Subcutaneous abdominal adipose tissue (tissue), 5 donors: Measurements from ENCODE around the gene ZBTB47.

Source experiments
- H3K27ac ChIP-seq: one replicate; pipeline ENCODE4 v1.7.0; 2013; ENCODE audit warnings: low read depth, mild to moderate bottlenecking, inconsistent platforms, low read length, moderate library complexity
- H3K27me3 ChIP-seq, 5 donors: one replicate each; pipeline ENCODE4 v1.7.0; 2013; ENCODE audit warnings: low read length in 5 of 5, inconsistent platforms in 1 of 5; ENCODE audit not compliant: control insufficient read depth in 5 of 5, insufficient read depth in 4 of 5
- H3K36me3 ChIP-seq, 5 donors: one replicate each; pipeline ENCODE4 v1.7.0; 2013; ENCODE audit warnings: low read length in 5 of 5; ENCODE audit not compliant: control insufficient read depth in 5 of 5, insufficient read depth in 5 of 5
- H3K4me1 ChIP-seq, 5 donors: one replicate each; pipeline ENCODE4 v1.7.0; 2013; ENCODE audit warnings: low read length in 5 of 5, mild to moderate bottlenecking in 3 of 5, moderate library complexity in 1 of 5; ENCODE audit not compliant: control insufficient read depth in 5 of 5, insufficient read depth in 5 of 5
- H3K4me3 ChIP-seq, 5 donors: one replicate each; pipeline ENCODE4 v1.7.0; 2013; ENCODE audit warnings: low read length in 5 of 5, low read depth in 1 of 5
- H3K9ac ChIP-seq, 5 donors: one replicate each; pipeline ENCODE4 v1.7.0; 2013; ENCODE audit warnings: low read length in 5 of 5, mild to moderate bottlenecking in 4 of 5, moderate library complexity in 3 of 5
- H3K9me3 ChIP-seq, 5 donors: one replicate each; pipeline ENCODE4 v1.7.0; 2013; ENCODE audit warnings: low read length in 5 of 5; ENCODE audit not compliant: control insufficient read depth in 5 of 5
- donor health status: healthy.
- donor health status: healthy.
- donor health status: healthy.
- donor health status: healthy.
- donor health status: healthy.

Gene ZBTB47

GRCh38 chr3:42670051-42670576, 16.6 kb downstream of the ZBTB47 start:
- H3K36me3 ChIP-seq, result no peaks in the 10 kb centered on the region
- peaks cover 0 to 10% (median 4%) of the 10 kb centered on the region in 5 donors for H3K9me3 ChIP-seq
- H3K4me3 ChIP-seq, result no peak overlapping the region
- H3K27me3 ChIP-seq, result peaks cover 0 to 3% (median 0%) of the 10 kb centered on the region in 5 donors
- H3K27ac ChIP-seq, result no peak overlapping the region
- no peak overlapping the region for H3K9ac ChIP-seq
- peaks cover 0 to 20% (median 10%) of the 10 kb centered on the region in 5 donors for H3K4me1 ChIP-seq

GRCh38 chr3:42670670-42671069, 17.2 kb downstream of the ZBTB47 start:
- Histone ChIP-seq H3K9ac (no peak overlapping the region), H3K4me1 (peaks cover 0 to 20% (median 10%) of the 10 kb centered on the region in 5 donors), H3K36me3 (no peaks in the 10 kb centered on the region), H3K9me3 (peaks cover 0 to 10% (median 4%) of the 10 kb centered on the region in 5 donors), H3K27me3 (peaks cover 0 to 3% (median 0%) of the 10 kb centered on the region in 5 donors), H3K27ac (no peak overlapping the region), H3K4me3 (no peak overlapping the region)

GRCh38 chr3:42672515-42672914, 19.0 kb downstream of the ZBTB47 start:
- H3K4me1 ChIP-seq, result peaks cover 0 to 1% (median 0%) of the 10 kb centered on the region in 5 donors
- H3K9ac ChIP-seq, result no peak overlapping the region
- H3K4me3 ChIP-seq, result no peak overlapping the region
- no peaks in the 10 kb centered on the region for H3K36me3 ChIP-seq
- H3K27ac ChIP-seq, result no peak overlapping the region
- peaks cover 0 to 3% (median 0%) of the 10 kb centered on the region in 5 donors for H3K27me3 ChIP-seq
- H3K9me3 ChIP-seq, result peaks cover 0 to 10% (median 4%) of the 10 kb centered on the region in 5 donors

- Histone ChIP-seq H3K27ac (no peak overlapping the region), H3K27me3 (peaks cover 0 to 3% (median 0%) of the 10 kb centered on the region in 5 donors), H3K4me3 (no peak overlapping the region), H3K9me3 (peaks cover 0 to 10% (median 4%) of the 10 kb centered on the region in 5 donors), H3K4me1 (no peaks in the 10 kb centered on the region), H3K9ac (no peak overlapping the region), H3K36me3 (no peaks in the 10 kb centered on the region)
Observed at GRCh38 chr3:42673082-42673481, 19.6 kb downstream of the ZBTB47 start.

- peaks cover 0 to 3% (median 0%) of the 10 kb centered on the region in 5 donors for H3K27me3 ChIP-seq
- no peak overlapping the region for H3K4me3 ChIP-seq
- peaks cover 0 to 8% (median 4%) of the 10 kb centered on the region in 5 donors for H3K9me3 ChIP-seq
- H3K4me1 ChIP-seq, result no peaks in the 10 kb centered on the region
- H3K9ac ChIP-seq, result no peak overlapping the region
- no peak overlapping the region for H3K27ac ChIP-seq
- no peaks in the 10 kb centered on the region for H3K36me3 ChIP-seq
Observed at GRCh38 chr3:42674146-42674545, 20.6 kb downstream of the ZBTB47 start.

GRCh38 chr3:42675909-42676308, 22.4 kb downstream of the ZBTB47 start:
- Histone ChIP-seq H3K4me1 (peaks cover 0 to 9% (median 7%) of the 10 kb centered on the region in 5 donors), H3K36me3 (no peaks in the 10 kb centered on the region), H3K9ac (no peak overlapping the region), H3K4me3 (no peak overlapping the region), H3K9me3 (peaks cover 0 to 8% (median 4%) of the 10 kb centered on the region in 5 donors), H3K27ac (no peak overlapping the region), H3K27me3 (no peaks in the 10 kb centered on the region)

- no peak overlapping the region for H3K4me3 ChIP-seq
- H3K27me3 ChIP-seq, result no peaks in the 10 kb centered on the region
- H3K36me3 ChIP-seq, result no peaks in the 10 kb centered on the region
- peaks cover 0 to 2% (median 0%) of the 10 kb centered on the region in 5 donors for H3K9me3 ChIP-seq
- no peak overlapping the region for H3K9ac ChIP-seq
- peaks cover 0 to 12% (median 8%) of the 10 kb centered on the region in 5 donors for H3K4me1 ChIP-seq
- no peak overlapping the region for H3K27ac ChIP-seq
Observed at GRCh38 chr3:42678447-42678846, 24.9 kb downstream of the ZBTB47 start.

GRCh38 chr3:42680271-42680670, 26.8 kb downstream of the ZBTB47 start:
- Histone ChIP-seq H3K4me3 (no peak overlapping the region), H3K9ac (no peak overlapping the region), H3K9me3 (peaks cover 0 to 2% (median 0%) of the 10 kb centered on the region in 5 donors)

GRCh38 chr3:42680806-42681205, 27.3 kb downstream of the ZBTB47 start:
- Histone ChIP-seq H3K4me1 (peaks cover 0 to 15% (median 12%) of the 10 kb centered on the region in 5 donors), H3K27me3 (peaks cover 0 to 9% (median 5%) of the 10 kb centered on the region in 5 donors), H3K36me3 (no peaks in the 10 kb centered on the region), H3K27ac (no peak overlapping the region), H3K9ac (no peak overlapping the region), H3K4me3 (no peak overlapping the region), H3K9me3 (peaks cover 0 to 2% (median 0%) of the 10 kb centered on the region in 5 donors)

More at GRCh38 chr3:42680271-42680670, 26.8 kb downstream of the ZBTB47 start:
- no peaks in the 10 kb centered on the region for H3K36me3 ChIP-seq
- peaks cover 0 to 4% (median 0%) of the 10 kb centered on the region in 5 donors for H3K27me3 ChIP-seq
- peaks cover 0 to 12% (median 8%) of the 10 kb centered on the region in 5 donors for H3K4me1 ChIP-seq
- no peak overlapping the region for H3K27ac ChIP-seq

- H3K9ac ChIP-seq, result no peak overlapping the region
- no peaks in the 10 kb centered on the region for H3K36me3 ChIP-seq
- no peak overlapping the region for H3K4me3 ChIP-seq
- peaks cover 0 to 2% (median 0%) of the 10 kb centered on the region in 5 donors for H3K9me3 ChIP-seq
- H3K27me3 ChIP-seq, result peaks cover 2 to 16% (median 9%) of the 10 kb centered on the region in 5 donors
- no peak overlapping the region for H3K27ac ChIP-seq
- H3K4me1 ChIP-seq, result peaks cover 0 to 20% (median 16%) of the 10 kb centered on the region in 5 donors
Observed at GRCh38 chr3:42681361-42682038, 28.0 kb downstream of the ZBTB47 start.
